Measurements from ENCODE around the gene GDI2. TPM values are rescaled to one million over a fixed set of nuclear protein-coding genes. Genes with fewer than 3 reads are reported as not detected.

GDI2 gene
- total RNA-seq, 1 experiment from 2014 or later: 196 TPM

DNA sequence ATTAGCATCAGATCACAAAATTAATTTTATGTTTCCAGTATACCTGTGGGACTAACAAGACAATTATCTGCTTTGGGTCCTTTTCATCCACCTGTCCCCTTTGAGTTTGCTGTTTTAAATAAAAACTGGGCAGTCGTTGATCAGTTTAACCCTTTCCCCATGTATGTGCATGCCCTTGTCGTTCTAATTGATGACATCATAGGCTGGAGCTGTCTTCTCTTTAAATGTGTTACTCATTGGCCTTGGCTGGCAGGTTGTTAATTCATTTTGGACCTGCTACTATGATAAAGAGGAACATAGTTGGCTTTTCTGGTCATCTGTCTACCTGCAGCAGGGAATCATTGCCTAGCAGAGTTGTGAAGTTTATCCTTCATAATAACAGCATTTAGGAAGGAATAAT lies 74.8 kb downstream of the GDI2 start:
- H3K9me2 ChIP-seq (ENCODE audit: insufficient read depth): no peaks in the 10 kb centered on the region

DNA sequence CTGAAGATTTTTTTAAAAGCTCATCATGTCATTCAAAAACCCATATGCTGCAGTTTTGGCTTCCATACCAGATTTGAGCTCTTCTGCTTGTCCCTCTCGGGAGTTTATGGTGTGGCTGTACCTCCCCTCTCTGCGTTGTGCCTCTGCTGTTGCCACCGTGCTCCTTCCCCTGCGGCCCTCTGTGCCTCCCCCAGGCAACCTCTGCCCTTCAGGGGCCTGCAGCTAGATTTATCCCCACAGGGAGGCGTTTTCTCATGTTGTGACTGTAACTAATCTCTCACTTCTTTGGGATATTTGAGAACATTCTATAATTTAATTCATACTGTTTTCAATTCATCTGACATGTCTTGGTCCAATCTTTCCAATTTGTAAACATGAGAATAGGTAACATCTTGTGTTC lies 75.9 kb downstream of the GDI2 start:
- Histone ChIP-seq H3K79me2 (ENCODE audit: low read depth) (no peaks in the 10 kb centered on the region), H3K9me3 (ENCODE audit: insufficient read depth, low read depth) (no peaks in the 10 kb centered on the region), H3K4me1 (replicated peaks; ENCODE audit: insufficient read depth) (no peaks in the 10 kb centered on the region), H3K4me3 (no peak overlapping the region), H3K9me2 (ENCODE audit: insufficient read depth) (no peaks in the 10 kb centered on the region), H3K27ac (no peak overlapping the region), H2AFZ (no peak overlapping the region), H3K36me3 (ENCODE audit: low read depth) (no peaks in the 10 kb centered on the region), H3K27me3 (ENCODE audit: insufficient read depth, low read depth) (no peaks in the 10 kb centered on the region), H3F3A (ENCODE audit: insufficient read depth, low read depth) (no peaks in the 10 kb centered on the region; the same call in 1 of the 2 replicates), H3K4me2 (no peak overlapping the region), H4K20me1 (ENCODE audit: insufficient read depth) (no peaks in the 10 kb centered on the region)
- POLR2A ChIA-PET (ENCODE audit: unreplicated experiment): no interaction called here
- DNase-seq: no peak
- no peak for TF ChIP-seq EZH2 (IDR thresholded peaks at IDR 0.05; ENCODE audit: low read depth)
- TF ChIP-seq, protein P1, sequence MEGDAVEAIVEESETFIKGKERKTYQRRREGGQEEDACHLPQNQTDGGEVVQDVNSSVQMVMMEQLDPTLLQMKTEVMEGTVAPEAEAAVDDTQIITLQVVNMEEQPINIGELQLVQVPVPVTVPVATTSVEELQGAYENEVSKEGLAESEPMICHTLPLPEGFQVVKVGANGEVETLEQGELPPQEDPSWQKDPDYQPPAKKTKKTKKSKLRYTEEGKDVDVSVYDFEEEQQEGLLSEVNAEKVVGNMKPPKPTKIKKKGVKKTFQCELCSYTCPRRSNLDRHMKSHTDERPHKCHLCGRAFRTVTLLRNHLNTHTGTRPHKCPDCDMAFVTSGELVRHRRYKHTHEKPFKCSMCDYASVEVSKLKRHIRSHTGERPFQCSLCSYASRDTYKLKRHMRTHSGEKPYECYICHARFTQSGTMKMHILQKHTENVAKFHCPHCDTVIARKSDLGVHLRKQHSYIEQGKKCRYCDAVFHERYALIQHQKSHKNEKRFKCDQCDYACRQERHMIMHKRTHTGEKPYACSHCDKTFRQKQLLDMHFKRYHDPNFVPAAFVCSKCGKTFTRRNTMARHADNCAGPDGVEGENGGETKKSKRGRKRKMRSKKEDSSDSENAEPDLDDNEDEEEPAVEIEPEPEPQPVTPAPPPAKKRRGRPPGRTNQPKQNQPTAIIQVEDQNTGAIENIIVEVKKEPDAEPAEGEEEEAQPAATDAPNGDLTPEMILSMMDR (conservative IDR thresholded peaks at IDR 0.05): no peak
- intact Hi-C loops (cut with micrococcal nuclease; ENCODE audit: unreplicated experiment): no loop called here
- CTCF ChIA-PET: no interaction called here
- BruUV-seq (replicated peaks): no TSS peak

More for the DNA sequence above, 74.8 kb downstream of the GDI2 start:
- POLR2A ChIA-PET (ENCODE audit: unreplicated experiment): no interaction called here
- Histone ChIP-seq H3K4me1 (replicated peaks; ENCODE audit: insufficient read depth) (no peaks in the 10 kb centered on the region), H3K27me3 (ENCODE audit: insufficient read depth, low read depth) (no peaks in the 10 kb centered on the region), H3K9me3 (ENCODE audit: insufficient read depth, low read depth) (no peaks in the 10 kb centered on the region), H3K4me3 (no peak overlapping the region), H3F3A (ENCODE audit: insufficient read depth, low read depth) (no peaks in the 10 kb centered on the region; the same call in 1 of the 2 replicates), H3K36me3 (ENCODE audit: low read depth) (no peaks in the 10 kb centered on the region), H3K4me2 (no peak overlapping the region), H3K27ac (no peak overlapping the region), H4K20me1 (ENCODE audit: insufficient read depth) (no peaks in the 10 kb centered on the region), H2AFZ (no peak overlapping the region), H3K79me2 (ENCODE audit: low read depth) (no peaks in the 10 kb centered on the region)
- CTCF ChIA-PET: no interaction called here
- no peak for DNase-seq
- BruUV-seq (replicated peaks): no TSS peak
- no peak for TF ChIP-seq EZH2 (IDR thresholded peaks at IDR 0.05; ENCODE audit: low read depth)
- TF ChIP-seq, protein P1 (conservative IDR thresholded peaks at IDR 0.05): no peak
- intact Hi-C loops (cut with micrococcal nuclease; ENCODE audit: unreplicated experiment): no loop called here

DNA sequence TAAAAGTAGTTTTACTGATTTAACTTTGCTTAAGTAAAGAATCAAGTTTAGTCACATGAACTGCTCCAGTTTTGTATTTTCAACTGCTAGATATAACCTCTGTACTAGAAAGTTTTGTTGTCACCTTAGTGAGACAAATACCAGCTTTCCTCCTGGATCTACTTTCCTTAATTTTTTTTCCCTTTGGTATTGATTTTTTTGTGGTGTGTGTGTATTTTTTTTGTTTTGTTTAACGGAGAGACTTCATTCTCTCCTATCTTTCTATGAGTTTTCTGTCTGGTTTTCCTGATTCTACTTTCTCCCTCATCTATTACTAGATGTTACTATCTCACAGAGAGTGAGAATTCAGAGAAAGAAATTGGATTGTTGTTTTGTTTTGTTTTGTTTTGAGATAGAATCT lies 76.6 kb downstream of the GDI2 start:
- Histone ChIP-seq H3K4me2 (no peak overlapping the region), H3F3A (ENCODE audit: insufficient read depth, low read depth) (no peaks in the 10 kb centered on the region; the same call in 1 of the 2 replicates), H3K27ac (no peak overlapping the region; the same call in 1 of the 2 replicates), H4K20me1 (ENCODE audit: insufficient read depth) (no peaks in the 10 kb centered on the region), H3K9me3 (ENCODE audit: insufficient read depth, low read depth) (no peaks in the 10 kb centered on the region), H3K4me1 (replicated peaks; ENCODE audit: insufficient read depth) (no peaks in the 10 kb centered on the region), H2AFZ (no peak overlapping the region), H3K79me2 (ENCODE audit: low read depth) (no peaks in the 10 kb centered on the region), H3K4me3 (no peak overlapping the region), H3K9me2 (ENCODE audit: insufficient read depth) (no peaks in the 10 kb centered on the region), H3K27me3 (ENCODE audit: insufficient read depth, low read depth) (no peaks in the 10 kb centered on the region), H3K36me3 (ENCODE audit: low read depth) (no peaks in the 10 kb centered on the region)
- DNase-seq: no peak
- ChIA-PET CTCF (no interaction called here), POLR2A (ENCODE audit: unreplicated experiment) (no interaction called here)
- TF ChIP-seq, protein P1 (conservative IDR thresholded peaks at IDR 0.05): no peak
- no peak for TF ChIP-seq EZH2 (IDR thresholded peaks at IDR 0.05; ENCODE audit: low read depth)
- BruUV-seq (replicated peaks): no TSS peak
- intact Hi-C loops (cut with micrococcal nuclease; ENCODE audit: unreplicated experiment): no loop called here

Measured in PC-9 (cell line).